ENCODE data around the gene SCYGR3. TPM values are rescaled to one million over a fixed set of nuclear protein-coding genes. Genes with fewer than 3 reads are reported as not detected.

SCYGR3 gene
- total and polyA plus RNA-seq, 2 of the 8 experiments (the other 6 are each of a cell fraction or from before 2014, with no cell fraction given), result not detected

- Histone ChIP-seq H3K27me3 (replicated peaks in 1 of 4; ENCODE audit: control insufficient read depth in 3 of 4, extremely low read depth in 1 of 4, insufficient read depth in 3 of 4, low read length in 3 of 4) (no peaks in the 10 kb centered on the region), H3K79me2 (ENCODE audit: control insufficient read depth in 1 of 2, insufficient read depth in 2 of 2, low read length in 2 of 2) (no peaks in the 10 kb centered on the region), H3K9me3 (ENCODE audit: insufficient read depth in 2 of 2, low read depth in 1 of 2, low read length in 1 of 2) (peaks cover 12 to 17% of the 10 kb centered on the region in 2 experiments), H3K4me1 (replicated peaks in 1 of 4; ENCODE audit: control insufficient read depth in 3 of 4, insufficient read depth in 4 of 4, low read length in 3 of 4) (0 out of 7 replicates have a peak, but pooled peaks cover 0 to 3% (median 0%) of the 10 kb centered on the region in 4 experiments), H2AFZ (ENCODE audit: low read length) (no peak overlapping the region), H3K27ac (ENCODE audit: low read depth, low read length) (no peak overlapping the region), H4K91ac (replicated peaks; ENCODE audit: insufficient read length, low read length) (no peak overlapping the region), H3K23ac (ENCODE audit: insufficient read length) (no peak overlapping the region), H3K56ac (replicated peaks; ENCODE audit: insufficient read length, low read depth, low read length) (no peak overlapping the region), H3K9ac (replicated peaks in 1 of 4; ENCODE audit: extremely low read depth in 1 of 4, low read depth in 3 of 4, low read length in 3 of 4) (no peak overlapping the region), H3K4me2 (ENCODE audit: insufficient read depth in 1 of 2, low read depth in 2 of 2, low read length in 2 of 2) (no peak overlapping the region), H3K23me2 (ENCODE audit: low read depth, low read length) (no peaks in the 10 kb centered on the region; the same call in 1 of the 2 replicates), H3K36me3 (ENCODE audit: control insufficient read depth in 2 of 4, insufficient read depth in 4 of 4, low read length in 3 of 4) (no peaks in the 10 kb centered on the region), H2AK5ac (ENCODE audit: low read depth, low read length) (no peak overlapping the region), H4K5ac (ENCODE audit: insufficient read length, low read depth, low read length) (no peak overlapping the region), H3K14ac (ENCODE audit: insufficient read length) (no peak overlapping the region), H2BK15ac (ENCODE audit: low read length) (no peak overlapping the region), H2BK120ac (replicated peaks; ENCODE audit: low read depth, low read length) (no peak overlapping the region), H3K79me1 (ENCODE audit: low read depth, low read length) (no peaks in the 10 kb centered on the region), H2BK5ac (ENCODE audit: low read depth, low read length) (no peak overlapping the region), H2BK20ac (ENCODE audit: low read length) (no peak overlapping the region), H4K20me1 (replicated peaks in 1 of 2; ENCODE audit: control insufficient read depth in 1 of 2, insufficient read depth in 2 of 2, low read length in 2 of 2) (no peaks in the 10 kb centered on the region), H4K8ac (ENCODE audit: extremely low read depth, insufficient read depth, low read length) (no peak overlapping the region), H3K4me3 (ENCODE audit: extremely low read depth in 1 of 4, insufficient read depth in 2 of 4, low read depth in 3 of 4, low read length in 4 of 4) (no peak overlapping the region), H2BK12ac (ENCODE audit: low read depth, low read length) (no peak overlapping the region), H3K4ac (replicated peaks; ENCODE audit: insufficient read length, low read depth, low read length) (no peak overlapping the region), H3K18ac (ENCODE audit: extremely low read depth, low read length) (no peak overlapping the region)
- CTCF ChIA-PET (ENCODE audit: partially characterized antibody), result no interaction called here
- DNase-seq (ENCODE audit: low read depth in 1 of 2, low spot score in 2 of 2) (no peak), FAIRE-seq (no peak)
- 95% methylated on average over 1 of the region's 1 CpG; no CpG with 5 or more reads in 1 of the 2 experiments for WGBS, 2 experiments (ENCODE audit: extremely low coverage in 1 of 2, insufficient coverage in 1 of 2, insufficient read length in 1 of 2, insufficient replicate concordance in 2 of 2, low coverage in 1 of 2, low lambda C conversion rate in 2 of 2, missing lambda C conversion rate in 1 of 2)
- POLR2A ChIA-PET (ENCODE audit: partially characterized antibody), result interaction anchor here (0.6 kb wide), 1 partner anchor 12 kb away, joined by 3 read pairs; no protein-coding TSS in a partner anchor
- TF ChIP-seq CHD1 (IDR thresholded peaks at IDR 0.05; ENCODE audit: low read depth, low read length), result no peak
- no peak for TF ChIP-seq JUN (IDR thresholded peaks at IDR 0.05; ENCODE audit: low read depth, low read length)
- no peak for TF ChIP-seq SP1 (IDR thresholded peaks at IDR 0.05; ENCODE audit: low read depth, low read length)
- no peak for TF ChIP-seq KDM1A (IDR thresholded peaks at IDR 0.05; ENCODE audit: borderline replicate concordance, low read length)
- no peak for TF ChIP-seq ATF2 (IDR thresholded peaks at IDR 0.05; ENCODE audit: low read length)
- TF ChIP-seq BCL11A (IDR thresholded peaks at IDR 0.05; ENCODE audit: low read depth in 2 of 2, low read length in 2 of 2), result no peak
- TF ChIP-seq KDM4A (IDR thresholded peaks at IDR 0.05; ENCODE audit: low read depth, low read length, severe bottlenecking), result no peak
- TF ChIP-seq GABPA (IDR thresholded peaks at IDR 0.05; ENCODE audit: borderline replicate concordance, insufficient read depth, low read length), result no peak
- no peak for TF ChIP-seq TCF12 (IDR thresholded peaks at IDR 0.05; ENCODE audit: low read depth, low read length)
- no peak for TF ChIP-seq TAF1 (IDR thresholded peaks at IDR 0.05; ENCODE audit: low read depth, low read length)
- TF ChIP-seq ZNF274 (IDR thresholded peaks at IDR 0.05; ENCODE audit: borderline replicate concordance, extremely low read depth, low read length), result no peak
- TF ChIP-seq RXRA (IDR thresholded peaks at IDR 0.05; ENCODE audit: insufficient read depth, low read depth, low read length), result no peak
- no peak for TF ChIP-seq SRF (IDR thresholded peaks at IDR 0.05; ENCODE audit: low read depth, low read length)
- no peak for TF ChIP-seq SUZ12 (IDR thresholded peaks at IDR 0.05; ENCODE audit: low read length)
Measured at GRCh38 chr2:227579791-227580190, 34.8 kb downstream of the SCYGR3 start.
